HG03139 (cell line): ENCODE data around the gene AFF2.

ENCODE experiments used
- ATAC-seq: cut with Tn5 transposase; IDR thresholded peaks from one replicate; pipeline ENCODE4 v1.9.1; 2021; ENCODE audit not compliant: unreplicated experiment

The AFF2 gene

DNA sequence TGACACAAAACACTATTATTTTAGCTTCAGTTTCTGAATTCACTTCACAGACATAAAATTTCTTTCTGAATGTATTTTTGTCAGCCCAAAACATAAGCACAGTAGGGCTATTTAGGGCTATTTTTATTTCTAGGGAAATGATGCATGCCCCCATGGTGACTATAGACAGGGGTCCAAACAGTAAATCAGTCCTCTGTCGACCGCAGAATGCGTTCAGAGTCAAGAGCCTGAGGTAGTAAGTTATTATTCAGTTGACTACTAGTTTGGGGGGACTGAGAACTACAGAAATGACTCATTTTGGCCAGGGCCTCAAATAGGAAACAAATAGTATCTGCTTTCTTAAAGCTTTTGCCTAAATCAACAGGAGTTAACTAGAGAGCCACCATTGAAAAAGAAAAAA lies 414.4 kb downstream of the AFF2 start:
- peak; percentile 77 for ATAC-seq

DNA sequence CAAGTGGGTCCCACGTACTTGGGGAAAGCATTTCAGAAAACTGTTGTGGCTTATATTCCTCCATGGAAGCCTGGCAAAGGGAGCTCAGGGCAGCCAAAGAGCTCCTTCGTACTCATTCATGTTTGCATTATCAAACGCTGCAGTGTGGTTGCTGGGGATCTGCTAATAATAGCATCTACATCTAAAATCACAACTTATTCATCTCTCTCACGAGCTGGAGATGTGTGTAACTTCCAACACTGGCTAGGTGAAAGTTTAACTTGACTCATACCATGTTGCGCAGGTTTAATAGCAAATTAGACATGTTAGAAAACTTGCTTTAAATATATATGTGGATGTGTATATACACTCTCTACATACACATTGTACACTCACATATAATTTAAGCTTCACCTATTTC lies 415.1 kb downstream of the AFF2 start:
- peak; percentile 23 for ATAC-seq

DNA sequence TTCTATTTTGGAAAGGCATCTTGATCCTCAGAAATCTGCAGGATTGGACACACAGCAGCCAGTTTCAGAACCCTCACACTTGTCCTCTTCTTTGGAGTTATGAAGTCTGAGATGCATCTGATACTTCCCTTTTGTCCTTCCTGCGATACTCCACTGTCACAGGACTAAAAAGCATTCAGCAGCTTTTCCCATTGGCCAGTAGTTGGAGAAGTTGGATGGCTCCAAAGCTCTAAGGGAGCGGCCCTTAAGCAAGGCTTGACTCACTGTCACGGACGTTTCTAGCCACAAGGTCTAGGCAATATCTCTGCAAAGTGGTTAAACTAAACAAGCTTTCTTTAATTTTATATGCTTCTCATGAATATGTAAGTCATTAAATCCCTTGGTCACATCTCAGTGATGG lies 417.0 kb downstream of the AFF2 start:
- ATAC-seq = no peak

DNA sequence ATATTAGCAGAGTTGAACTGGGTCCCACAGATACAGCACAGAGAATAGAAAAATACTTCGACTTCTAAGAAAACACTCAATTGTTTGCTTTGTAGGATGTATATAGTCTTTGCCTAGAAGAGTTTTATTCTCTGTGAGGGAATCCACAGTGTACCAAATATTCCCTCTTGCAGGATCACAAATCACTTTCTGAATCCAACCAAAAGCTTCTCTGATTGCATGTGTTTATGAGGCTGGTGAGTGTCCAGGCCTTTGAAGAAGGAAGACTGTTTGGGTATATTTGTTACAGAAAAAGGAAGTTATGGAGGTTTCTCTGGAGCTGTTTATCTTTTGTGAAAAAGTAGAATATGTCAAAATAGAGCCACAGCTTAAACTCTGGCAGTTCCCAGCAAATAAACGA lies 423.2 kb downstream of the AFF2 start:
- no peak for ATAC-seq

DNA sequence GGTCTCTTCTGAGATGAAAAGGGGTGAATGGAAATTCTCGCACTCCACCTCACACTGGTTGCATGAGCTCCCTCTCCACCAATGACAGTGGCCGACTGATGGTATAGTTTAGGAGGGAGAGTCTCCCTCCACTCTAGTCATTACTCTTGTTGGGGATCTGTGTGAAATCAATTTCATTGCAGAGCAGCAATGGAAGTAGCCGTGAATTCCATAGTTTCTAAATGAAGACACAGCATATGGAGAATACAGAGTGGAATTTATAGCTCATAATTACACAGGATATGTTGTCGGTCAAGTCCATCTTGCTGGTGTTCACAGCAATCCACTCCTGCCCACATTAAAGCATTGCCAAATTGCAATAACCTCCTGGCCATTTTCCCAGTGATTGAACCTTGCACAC lies 426.0 kb downstream of the AFF2 start:
- ATAC-seq = no peak

DNA sequence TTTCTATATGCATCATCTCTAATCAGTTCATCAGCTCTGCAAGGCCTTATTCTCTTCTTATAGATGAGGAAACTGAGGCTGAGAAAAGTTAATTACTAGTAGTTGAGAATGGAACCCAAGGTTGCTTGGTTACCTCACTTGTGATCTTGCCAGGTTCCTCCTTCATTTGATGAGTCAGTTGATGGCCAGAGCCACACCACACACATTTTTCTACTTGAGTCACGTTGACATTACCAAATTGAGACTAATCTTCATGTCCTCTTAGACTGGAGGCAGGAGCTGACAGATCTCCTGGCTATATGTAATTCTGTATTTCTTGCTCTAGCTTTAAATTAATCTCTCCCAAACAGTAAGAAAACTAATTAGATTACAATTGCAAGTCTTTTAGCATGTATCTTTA lies 428.4 kb downstream of the AFF2 start:
- ATAC-seq = no peak

DNA sequence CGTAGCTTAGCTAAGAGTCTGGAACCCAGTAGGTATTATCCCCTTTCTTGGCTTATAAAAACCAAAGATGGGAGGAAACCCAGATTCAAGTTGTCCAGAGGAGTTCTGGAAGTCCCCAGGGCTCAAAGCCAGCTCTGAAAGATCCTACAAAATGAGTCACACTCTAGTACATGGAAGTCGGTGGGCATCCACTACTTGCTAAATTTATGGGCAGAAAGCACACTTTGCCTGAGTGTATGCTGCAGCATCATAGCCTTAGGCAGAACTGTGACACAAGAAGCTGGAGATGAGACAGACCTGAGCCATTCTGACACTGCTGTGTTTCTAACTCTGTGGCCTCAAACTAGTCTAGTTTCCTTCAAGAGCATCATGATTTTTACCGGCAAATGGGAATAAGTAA lies 429.3 kb downstream of the AFF2 start:
- no peak for ATAC-seq

DNA sequence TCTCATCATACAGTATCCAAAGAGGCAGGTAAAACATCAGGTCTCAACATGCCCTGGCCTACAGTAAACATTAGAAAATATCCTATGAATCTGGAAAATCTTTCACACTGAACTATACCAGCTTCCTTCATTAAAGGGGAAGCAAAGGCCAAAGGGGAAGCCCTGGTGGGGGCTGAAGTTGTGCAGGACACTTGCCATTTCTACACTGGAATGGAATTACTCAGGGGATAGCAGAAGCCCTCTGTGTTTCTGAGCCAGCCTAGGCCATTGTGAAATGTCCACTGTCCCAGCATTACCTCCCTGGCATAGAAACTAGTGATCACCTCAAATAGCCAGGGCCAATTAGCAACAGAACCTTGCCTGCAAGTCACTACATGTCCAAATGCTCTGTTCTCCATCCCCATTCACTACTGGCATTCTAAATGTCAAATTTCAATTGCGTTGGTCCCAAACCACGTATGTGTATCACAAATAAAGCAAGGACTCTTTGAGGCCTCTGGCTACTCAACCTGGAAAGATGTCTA lies 429.9 kb downstream of the AFF2 start:
- no peak for ATAC-seq

DNA sequence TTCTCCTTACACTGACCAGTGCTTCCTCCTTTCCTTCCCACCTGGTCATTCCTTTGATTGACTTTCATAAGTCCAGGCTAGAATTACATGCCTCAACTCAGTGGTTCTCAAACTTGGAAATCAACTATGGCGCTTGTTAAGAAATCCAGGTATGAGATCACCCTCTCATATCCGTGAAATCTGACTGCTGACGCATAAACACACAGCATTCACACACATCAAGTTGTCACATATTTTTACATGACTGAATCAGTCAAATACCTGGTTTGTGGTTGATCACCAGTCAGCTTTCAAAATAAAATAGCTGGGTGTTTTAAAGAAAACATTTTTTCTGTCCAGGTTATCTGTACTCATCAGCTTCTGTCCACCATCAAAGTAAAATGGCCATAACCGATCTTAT lies 433.5 kb downstream of the AFF2 start:
- ATAC-seq = no peak

DNA sequence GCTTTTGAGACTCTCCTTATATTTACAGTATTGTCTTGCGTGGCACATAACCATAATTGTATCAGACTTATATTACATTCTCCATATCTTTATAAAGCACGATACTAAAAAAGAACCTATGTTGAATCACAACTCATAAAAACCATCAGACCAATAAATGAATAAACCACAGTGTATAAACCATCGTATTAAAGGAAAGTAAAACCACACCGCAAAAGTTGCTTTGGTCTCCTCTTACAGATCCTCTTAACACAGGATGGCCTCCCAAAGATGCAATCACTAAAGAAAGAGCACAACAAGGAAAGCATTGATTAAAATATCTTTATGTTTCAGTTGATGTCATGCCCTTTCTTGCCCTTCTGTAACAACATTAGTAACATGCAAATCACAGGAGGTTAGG lies 437.9 kb downstream of the AFF2 start:
- ATAC-seq = no peak

DNA sequence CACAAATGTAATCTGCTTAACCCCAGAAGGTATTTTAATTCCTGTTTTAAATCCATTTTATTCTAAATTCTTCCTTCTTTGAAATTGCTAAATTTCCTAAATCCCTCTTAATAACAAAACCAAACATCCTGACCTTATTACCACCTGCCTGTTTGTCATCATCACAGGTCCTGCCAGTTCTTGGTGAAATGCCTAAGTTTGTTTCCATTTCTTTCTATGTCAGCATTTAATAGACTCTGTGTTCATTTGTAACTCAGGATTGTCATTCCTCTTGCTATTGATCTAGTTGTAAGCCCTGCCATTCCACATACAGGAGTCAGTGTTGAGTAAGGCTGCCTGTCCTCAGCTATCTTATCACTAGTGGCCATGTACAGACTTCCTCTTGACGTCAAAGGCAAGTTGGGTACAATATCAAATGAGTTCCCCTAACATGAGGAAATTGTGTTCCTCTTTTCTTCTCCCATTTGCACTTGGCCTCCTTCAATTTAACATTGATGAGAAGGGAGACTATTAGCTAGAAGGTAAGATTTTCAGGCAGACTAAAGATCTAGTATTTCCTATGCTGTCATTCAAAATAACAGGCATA lies 440.1 kb downstream of the AFF2 start:
- no peak for ATAC-seq

DNA sequence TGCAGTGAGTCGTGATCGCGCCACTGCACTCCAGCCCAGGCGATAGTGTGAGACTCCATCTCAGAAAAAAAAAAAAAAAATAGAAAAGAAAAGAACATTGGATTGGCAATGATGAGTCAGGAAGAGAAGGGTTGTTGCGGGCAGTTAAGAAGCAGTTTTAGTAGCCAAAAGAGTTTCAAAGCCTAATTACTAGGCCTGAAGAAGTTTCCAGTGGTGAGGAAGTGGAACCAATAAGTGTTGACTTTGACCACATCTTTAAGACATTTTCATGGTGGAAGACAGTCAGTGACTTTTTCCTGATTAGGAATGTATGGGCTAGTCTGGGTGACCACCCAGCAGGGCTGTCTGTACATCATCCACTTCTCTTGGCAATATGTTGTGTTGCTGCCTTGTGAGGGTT lies 442.3 kb downstream of the AFF2 start:
- no peak for ATAC-seq

DNA sequence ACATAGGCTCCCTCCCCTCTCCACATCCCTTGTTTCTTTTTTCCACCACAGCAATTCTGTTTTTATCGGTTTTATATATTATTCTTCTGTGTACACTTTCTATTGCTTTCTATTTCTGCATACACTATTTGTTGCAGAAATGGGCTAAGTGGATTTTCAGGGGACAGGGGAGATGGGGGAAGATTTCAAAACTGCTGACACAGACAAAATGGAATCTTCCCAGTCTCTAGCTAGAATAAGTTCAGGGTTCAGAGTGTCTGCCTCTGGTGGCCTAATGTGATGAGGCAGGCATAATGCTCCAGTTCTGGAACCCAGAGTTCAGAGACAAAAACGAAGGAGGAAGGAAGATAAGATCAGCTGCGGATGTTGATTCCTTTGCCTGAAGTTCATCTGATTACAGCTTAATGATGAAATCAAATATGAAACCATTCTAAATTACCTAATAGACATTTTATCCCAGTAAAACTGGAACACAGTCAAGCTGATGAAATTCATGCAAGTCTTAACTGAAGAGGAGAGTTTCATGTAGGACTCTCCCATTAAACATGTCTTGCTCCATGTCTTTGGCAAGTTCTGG lies 447.1 kb downstream of the AFF2 start:
- ATAC-seq = no peak

DNA sequence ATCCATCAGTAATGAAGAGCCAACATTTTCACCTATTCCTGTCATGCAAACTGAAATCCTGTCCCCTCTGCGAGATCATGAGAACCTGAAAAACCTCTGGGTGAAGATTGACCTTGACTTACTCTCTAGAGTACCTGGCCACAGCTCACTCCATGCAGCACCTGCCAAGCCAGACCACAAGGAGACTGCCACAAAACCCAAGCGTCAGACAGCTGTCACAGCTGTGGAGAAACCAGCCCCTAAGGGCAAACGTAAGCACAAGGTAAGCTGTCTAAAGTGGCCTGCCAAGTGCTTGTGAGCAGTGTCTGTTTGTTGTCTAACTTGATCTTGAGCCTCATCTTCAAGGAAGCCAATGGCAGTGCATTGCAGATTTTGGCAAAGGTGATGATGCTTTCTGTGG lies 455.9 kb downstream of the AFF2 start:
- no peak for ATAC-seq

DNA sequence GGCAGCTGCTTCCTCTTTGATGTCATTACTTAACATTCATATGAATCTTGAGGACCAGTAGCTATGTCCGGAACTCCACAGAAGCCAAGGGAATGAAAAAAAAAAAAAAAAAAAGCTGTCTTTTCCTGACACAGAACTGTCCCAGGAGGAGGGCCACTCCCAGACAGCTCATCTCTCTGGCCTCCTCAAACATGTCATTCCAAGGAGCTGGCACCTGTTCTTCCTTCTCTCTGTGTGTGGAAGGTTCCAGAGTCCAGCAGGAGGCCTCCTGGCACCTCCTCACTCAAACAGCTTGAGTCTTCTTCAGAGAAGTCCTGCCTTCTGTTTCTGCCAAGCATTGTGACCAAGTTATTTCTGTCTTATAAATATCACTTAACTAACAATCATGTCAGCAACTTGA lies 458.5 kb downstream of the AFF2 start:
- no peak for ATAC-seq

DNA sequence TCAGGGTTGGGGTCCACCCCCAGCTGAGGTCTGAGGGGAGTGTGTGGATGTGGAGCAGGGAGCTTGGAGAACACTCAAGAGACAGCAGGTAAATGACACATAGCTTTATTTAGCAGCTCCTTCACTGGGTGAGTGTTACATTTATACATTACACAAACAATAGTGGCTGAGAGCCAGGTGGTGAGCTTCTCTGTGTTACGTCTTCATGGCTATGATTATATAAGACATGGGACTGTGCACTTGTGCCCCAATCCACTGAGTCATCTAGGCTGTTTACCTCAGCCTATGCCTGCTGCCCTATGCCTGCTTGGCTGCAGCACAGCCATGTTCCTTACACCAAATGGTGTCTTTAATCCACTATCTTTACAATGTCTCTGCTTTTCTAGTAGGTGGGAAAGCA lies 459.6 kb downstream of the AFF2 start:
- no peak for ATAC-seq

DNA sequence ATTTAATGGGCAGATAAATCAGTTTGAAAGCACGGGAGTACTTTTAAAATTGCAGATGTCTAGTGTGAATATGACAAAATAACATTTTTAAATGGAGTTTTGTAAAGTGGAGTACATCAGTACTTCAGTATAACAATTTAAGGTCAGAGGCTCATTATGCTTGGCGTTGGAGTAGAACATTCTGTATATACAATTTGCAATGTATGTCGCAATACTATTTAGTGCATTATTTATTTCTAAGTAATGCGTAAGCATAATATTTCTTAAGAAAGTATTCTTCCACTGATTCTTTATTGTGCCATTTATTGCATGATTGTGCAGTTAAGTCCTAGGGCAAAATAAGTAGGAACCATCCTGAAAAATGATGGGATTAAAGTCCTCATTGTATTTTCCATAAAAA lies 461.6 kb downstream of the AFF2 start:
- ATAC-seq = no peak

DNA sequence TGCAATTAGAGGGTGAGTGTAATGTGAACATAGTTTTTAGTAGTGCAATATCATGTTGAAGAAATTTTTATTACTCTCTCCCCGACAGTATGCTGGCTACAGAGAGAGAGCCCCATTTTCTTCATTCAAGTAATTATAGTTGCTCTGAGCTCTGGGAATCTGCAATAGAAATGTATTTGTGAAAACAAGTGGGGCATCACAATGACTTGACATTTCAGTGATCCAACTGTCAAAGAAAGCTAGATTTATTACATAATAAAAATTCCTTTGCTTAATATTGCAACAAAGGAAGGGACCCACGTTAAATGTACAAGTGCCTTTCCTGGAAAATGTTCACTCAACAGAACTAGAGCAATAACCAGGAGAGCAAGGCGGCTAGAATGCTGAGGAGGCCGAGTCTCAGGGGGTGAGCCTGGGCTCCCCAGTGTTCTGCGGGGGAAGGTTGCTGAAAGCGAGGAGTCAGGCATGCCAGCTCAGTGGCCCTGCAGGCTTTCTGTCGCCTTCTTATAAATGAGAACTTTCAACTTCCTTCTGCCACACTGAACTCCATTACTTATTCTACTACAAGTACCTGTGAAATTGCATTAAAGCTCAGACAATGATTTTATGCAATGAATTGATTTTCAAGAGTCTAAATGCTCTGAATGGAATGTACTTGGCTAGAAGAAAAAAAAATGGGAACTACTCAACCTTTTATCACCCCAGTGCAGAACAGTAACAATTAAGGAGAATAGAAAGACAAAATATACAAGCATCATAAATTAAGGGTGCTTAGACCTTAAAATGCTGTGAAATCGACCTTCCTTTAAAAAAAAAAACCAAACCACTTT lies 476.4 kb downstream of the AFF2 start:
- ATAC-seq = no peak

DNA sequence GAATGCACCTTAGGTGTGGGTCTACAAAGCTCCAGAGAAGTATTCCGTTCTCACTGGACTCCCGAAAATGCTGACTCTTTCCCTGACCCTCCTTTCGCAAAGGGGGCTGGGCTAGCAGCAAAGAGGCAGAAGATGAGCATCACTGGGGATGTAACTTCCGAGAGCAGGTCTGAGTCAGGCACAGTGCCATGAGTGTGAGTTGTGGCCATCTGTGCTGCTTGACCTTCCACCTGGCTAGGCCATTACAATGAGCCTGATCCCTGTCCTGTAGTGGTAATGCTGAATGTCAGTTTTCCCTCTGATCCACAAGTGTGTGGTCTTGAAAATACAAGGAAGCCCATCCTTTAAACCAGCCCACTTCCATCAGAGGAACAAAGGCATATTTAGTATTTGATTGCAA lies 479.4 kb downstream of the AFF2 start:
- no peak for ATAC-seq

DNA sequence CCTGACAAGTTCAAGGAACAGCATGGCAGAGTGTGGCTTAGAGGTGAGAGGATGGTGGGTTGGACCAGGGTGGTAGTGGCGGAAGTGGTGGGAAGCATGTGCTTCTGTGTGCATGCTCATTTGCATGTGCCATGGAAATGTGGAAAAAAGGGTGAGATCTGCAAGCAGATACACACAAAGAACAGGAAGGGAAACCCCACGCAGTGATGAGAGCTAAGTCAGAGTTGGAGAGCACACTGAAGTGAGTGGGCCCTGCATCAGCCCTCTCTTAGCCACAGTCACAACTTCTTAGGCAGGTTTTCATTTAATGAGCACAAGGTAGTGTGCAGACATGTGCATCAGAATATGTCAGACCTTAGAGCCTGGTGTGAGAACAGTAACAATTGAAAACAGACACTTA lies 483.8 kb downstream of the AFF2 start:
- no peak for ATAC-seq

DNA sequence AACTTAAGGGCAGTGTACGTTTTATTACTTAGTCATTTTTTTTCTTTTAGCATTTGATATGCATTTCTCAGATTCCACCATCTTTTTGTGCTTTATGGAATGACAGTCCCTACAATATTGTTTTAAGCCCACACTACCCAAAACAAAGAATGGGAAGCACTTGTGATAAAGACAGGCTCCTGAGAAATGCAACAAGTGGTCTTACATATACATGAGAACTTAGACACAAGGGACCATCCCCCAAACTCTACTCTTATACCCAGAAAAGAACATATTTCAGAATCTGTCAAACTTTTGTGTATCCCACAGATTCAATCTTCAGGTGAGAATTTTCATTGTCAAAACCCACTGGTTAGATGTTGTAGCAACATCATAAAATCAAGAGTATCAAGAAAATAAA lies 491.1 kb downstream of the AFF2 start:
- no peak for ATAC-seq

DNA sequence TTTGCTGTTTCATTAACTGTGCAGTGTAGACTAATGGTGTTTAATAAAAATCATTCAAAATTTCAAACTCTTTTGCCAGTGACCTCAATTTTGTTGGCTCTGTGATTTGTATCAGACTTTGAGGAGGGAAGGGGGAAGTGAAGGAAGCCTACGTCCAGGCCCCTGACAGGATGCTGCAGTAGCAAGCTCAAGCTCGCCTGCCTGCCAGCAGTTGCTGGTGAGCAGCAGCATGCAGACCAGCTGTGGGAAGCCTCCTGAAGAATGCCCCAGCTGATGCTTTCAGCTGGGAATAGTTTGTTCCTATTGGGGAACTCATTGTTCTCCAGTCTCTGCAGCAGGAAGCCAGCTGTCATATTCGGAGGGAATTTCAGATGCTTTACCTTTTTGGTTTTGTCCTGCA lies 495.2 kb downstream of the AFF2 start:
- no peak for ATAC-seq
